HL-60 (cell line): ENCODE data around the gene KCNF1.

Experiments used
- GABPA ChIP-seq: IDR thresholded peaks from 2 replicates; pipeline ENCODE4 v1.6.1; 2012; ENCODE audit warnings: low read depth
- POLR2AphosphoS5 ChIP-seq: IDR thresholded peaks from 2 replicates; pipeline ENCODE4 v1.6.1; 2012; ENCODE audit warnings: low read depth
- TF ChIP-seq, protein P1 (sequence below): IDR thresholded peaks from one replicate; pipeline ENCODE4 v1.5.1; 2011; ENCODE audit warnings: low read length, control low read depth, inconsistent platforms; ENCODE audit not compliant: insufficient read depth
- TF ChIP-seq, protein P2 (sequence below): IDR thresholded peaks from 2 replicates; pipeline ENCODE4 v1.6.1; 2012; ENCODE audit warnings: low read depth; ENCODE audit not compliant: insufficient replicate concordance

GRCh38 chr2:10882568-10882967 is 29.2 kb upstream of the KCNF1 start:
- TF ChIP-seq, protein P1, sequence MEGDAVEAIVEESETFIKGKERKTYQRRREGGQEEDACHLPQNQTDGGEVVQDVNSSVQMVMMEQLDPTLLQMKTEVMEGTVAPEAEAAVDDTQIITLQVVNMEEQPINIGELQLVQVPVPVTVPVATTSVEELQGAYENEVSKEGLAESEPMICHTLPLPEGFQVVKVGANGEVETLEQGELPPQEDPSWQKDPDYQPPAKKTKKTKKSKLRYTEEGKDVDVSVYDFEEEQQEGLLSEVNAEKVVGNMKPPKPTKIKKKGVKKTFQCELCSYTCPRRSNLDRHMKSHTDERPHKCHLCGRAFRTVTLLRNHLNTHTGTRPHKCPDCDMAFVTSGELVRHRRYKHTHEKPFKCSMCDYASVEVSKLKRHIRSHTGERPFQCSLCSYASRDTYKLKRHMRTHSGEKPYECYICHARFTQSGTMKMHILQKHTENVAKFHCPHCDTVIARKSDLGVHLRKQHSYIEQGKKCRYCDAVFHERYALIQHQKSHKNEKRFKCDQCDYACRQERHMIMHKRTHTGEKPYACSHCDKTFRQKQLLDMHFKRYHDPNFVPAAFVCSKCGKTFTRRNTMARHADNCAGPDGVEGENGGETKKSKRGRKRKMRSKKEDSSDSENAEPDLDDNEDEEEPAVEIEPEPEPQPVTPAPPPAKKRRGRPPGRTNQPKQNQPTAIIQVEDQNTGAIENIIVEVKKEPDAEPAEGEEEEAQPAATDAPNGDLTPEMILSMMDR, result no peak
- TF ChIP-seq POLR2AphosphoS5 (no peak), GABPA (no peak)
- TF ChIP-seq, protein P2, sequence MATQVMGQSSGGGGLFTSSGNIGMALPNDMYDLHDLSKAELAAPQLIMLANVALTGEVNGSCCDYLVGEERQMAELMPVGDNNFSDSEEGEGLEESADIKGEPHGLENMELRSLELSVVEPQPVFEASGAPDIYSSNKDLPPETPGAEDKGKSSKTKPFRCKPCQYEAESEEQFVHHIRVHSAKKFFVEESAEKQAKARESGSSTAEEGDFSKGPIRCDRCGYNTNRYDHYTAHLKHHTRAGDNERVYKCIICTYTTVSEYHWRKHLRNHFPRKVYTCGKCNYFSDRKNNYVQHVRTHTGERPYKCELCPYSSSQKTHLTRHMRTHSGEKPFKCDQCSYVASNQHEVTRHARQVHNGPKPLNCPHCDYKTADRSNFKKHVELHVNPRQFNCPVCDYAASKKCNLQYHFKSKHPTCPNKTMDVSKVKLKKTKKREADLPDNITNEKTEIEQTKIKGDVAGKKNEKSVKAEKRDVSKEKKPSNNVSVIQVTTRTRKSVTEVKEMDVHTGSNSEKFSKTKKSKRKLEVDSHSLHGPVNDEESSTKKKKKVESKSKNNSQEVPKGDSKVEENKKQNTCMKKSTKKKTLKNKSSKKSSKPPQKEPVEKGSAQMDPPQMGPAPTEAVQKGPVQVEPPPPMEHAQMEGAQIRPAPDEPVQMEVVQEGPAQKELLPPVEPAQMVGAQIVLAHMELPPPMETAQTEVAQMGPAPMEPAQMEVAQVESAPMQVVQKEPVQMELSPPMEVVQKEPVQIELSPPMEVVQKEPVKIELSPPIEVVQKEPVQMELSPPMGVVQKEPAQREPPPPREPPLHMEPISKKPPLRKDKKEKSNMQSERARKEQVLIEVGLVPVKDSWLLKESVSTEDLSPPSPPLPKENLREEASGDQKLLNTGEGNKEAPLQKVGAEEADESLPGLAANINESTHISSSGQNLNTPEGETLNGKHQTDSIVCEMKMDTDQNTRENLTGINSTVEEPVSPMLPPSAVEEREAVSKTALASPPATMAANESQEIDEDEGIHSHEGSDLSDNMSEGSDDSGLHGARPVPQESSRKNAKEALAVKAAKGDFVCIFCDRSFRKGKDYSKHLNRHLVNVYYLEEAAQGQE, result no peak
